ENCODE measurements around the gene SLC10A7. TPM values are rescaled to one million over a fixed set of nuclear protein-coding genes. Genes with fewer than 3 reads are reported as not detected.

The SLC10A7 gene
- total and polyA plus RNA-seq, 12 donors = 1.3 to 6.6 (median 4.4) TPM

DNA sequence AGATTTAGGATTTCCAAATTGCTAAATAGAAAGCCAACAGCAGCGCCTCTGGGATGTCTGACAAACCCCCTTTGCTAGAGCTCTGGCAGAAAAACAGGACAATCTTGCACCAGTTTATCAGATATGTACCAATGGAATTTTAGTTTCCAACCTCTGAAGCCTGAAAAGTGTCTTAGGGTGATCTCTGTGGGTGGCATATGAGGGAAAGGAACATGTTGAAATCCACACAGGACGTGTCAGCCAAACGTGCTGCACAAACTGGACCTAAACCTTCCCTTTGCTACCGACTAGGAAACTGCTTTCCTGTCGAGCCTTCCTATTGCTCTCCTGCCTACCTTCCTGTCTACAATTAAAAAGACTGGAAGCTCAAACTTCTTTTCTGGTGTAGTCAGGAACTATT is 253.9 kb downstream of the SLC10A7 start:
- H3K27me3 ChIP-seq = no peaks in the 10 kb centered on the region
- H3K9me3 ChIP-seq = no peaks in the 10 kb centered on the region
- DNase-seq (no peak), ATAC-seq (no peak)
- peaks cover 0 to 16% (median 0%) of the 10 kb centered on the region in 9 donors for H3K4me1 ChIP-seq
- intact Hi-C loops (cut with DNase I) = no loop called here
- no peak overlapping the region for H3K27ac ChIP-seq
- TF ChIP-seq, protein P1, sequence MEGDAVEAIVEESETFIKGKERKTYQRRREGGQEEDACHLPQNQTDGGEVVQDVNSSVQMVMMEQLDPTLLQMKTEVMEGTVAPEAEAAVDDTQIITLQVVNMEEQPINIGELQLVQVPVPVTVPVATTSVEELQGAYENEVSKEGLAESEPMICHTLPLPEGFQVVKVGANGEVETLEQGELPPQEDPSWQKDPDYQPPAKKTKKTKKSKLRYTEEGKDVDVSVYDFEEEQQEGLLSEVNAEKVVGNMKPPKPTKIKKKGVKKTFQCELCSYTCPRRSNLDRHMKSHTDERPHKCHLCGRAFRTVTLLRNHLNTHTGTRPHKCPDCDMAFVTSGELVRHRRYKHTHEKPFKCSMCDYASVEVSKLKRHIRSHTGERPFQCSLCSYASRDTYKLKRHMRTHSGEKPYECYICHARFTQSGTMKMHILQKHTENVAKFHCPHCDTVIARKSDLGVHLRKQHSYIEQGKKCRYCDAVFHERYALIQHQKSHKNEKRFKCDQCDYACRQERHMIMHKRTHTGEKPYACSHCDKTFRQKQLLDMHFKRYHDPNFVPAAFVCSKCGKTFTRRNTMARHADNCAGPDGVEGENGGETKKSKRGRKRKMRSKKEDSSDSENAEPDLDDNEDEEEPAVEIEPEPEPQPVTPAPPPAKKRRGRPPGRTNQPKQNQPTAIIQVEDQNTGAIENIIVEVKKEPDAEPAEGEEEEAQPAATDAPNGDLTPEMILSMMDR (IDR thresholded peaks at IDR 0.05) = no peak
- no peak overlapping the region for H3K4me3 ChIP-seq
- WGBS, 2 donors = 66 to 68% methylated on average over 5 of the region's 5 CpGs
- H3K36me3 ChIP-seq = no peaks in the 10 kb centered on the region

DNA sequence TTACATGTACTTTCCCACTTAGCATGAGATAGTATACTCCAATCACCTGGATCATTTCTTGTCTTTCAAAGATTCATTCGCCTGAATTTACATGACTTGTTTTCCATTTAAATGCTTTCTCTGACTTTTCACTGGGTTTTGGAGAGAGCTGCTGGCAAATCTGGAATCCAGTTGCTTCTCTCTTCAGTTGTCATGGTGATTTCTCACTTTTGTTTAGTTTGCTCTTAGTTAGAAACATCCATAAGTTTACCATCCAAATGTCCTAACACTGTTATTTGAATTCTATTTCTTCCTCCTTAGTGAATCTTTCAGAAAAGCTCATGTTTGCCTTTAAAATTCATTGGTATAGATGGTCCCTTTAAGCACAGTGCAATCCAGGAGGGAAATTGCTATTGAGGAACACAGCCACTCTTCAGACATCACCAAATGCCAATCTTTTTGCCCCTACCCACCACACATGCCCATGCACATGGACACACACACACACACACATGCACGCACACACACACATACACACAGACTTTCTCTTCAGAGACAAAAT is 255.7 kb downstream of the SLC10A7 start:
- WGBS, 2 donors = 93 to 94% methylated on average over 2 of the region's 2 CpGs
- intact Hi-C loops (cut with DNase I) = no loop called here

DNA sequence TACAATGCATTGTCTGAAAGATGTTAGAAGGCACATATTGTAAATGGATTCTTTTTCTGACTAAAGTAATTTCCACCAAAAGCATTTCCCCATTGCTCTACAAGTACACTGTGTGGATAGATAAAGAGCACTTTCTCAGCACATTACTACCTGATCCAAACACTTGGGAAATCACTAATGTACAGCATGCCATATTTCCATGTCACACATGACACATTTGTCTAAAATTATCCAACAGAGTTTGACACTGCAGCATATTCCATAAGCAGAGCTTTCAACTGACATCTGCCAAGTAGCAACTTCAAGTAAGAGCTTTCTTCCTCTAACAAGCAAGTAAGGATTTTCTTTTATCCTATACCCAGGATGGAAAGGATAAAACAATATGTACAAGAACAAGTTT is 257.9 kb downstream of the SLC10A7 start:
- ATAC-seq (no peak), DNase-seq (no peak)
- H3K27ac ChIP-seq = no peak overlapping the region
- H3K27me3 ChIP-seq = no peaks in the 10 kb centered on the region
- TF ChIP-seq, protein P1 (IDR thresholded peaks at IDR 0.05) = no peak
- H3K9me3 ChIP-seq = no peaks in the 10 kb centered on the region
- peaks cover 0 to 13% (median 0%) of the 10 kb centered on the region in 9 donors for H3K4me1 ChIP-seq
- H3K36me3 ChIP-seq = peaks cover 0 to under 1% (median 0%) of the 10 kb centered on the region in 9 donors
- H3K4me3 ChIP-seq = no peak overlapping the region
- intact Hi-C loops (cut with DNase I) = no loop called here

More for the DNA sequence above, 255.7 kb downstream of the SLC10A7 start:
- ATAC-seq = no peak
- Histone ChIP-seq H3K27me3 (no peaks in the 10 kb centered on the region), H3K36me3 (no peaks in the 10 kb centered on the region), H3K9me3 (no peaks in the 10 kb centered on the region), H3K4me1 (peaks cover 0 to 16% (median 0%) of the 10 kb centered on the region in 9 donors), H3K27ac (no peak overlapping the region), H3K4me3 (no peak overlapping the region)
- TF ChIP-seq, protein P1 (IDR thresholded peaks at IDR 0.05) = no peak
- DNase-seq = no peak

DNA sequence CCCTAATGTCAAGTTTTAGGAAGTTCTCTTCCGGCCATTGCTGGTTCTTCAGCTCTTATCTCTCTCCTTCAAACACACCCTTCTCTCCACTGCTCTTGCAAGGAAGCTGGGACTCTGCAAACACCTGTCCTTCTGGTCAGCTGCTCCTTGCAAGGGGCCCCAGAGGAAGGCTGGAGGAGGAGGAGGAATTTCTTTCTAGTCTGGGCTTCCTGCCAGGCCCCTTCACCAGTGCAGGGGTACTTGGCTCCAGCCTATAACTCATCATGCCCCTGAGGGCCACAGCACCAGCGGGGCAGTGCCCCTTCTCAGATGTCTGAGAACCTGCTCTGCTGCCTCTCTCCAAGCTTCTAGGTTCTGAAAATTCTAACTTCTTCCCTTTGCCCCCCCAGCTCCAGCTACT is 260.7 kb downstream of the SLC10A7 start:
- WGBS, 2 donors = 91 to 95% methylated on average over 2 of the region's 2 CpGs
- Histone ChIP-seq H3K36me3 (peaks cover 0 to 22% (median 0%) of the 10 kb centered on the region in 9 donors), H3K27ac (no peak overlapping the region), H3K27me3 (no peaks in the 10 kb centered on the region), H3K4me1 (no peaks in the 10 kb centered on the region), H3K9me3 (no peaks in the 10 kb centered on the region), H3K4me3 (no peak overlapping the region)
- ATAC-seq (no peak), DNase-seq (no peak)
- intact Hi-C loops (cut with DNase I) = no loop called here
- TF ChIP-seq, protein P1 (IDR thresholded peaks at IDR 0.05) = no peak
